UCSD-AML1 (cell line): ENCODE results near the gene ZFP91.
A peak's percentile ranks its signal among the peaks of the same experiment; 100 is the strongest.
"Not testable (repeated sequence)": the region's sequence is repeated elsewhere in the genome, so short reads cannot be mapped to it uniquely, and the experiment has no call there.

Experiments used
- DNase-seq: peaks from one replicate; lab custom pipeline; 2025; ENCODE audit not compliant: unreplicated experiment; lab: John Stamatoyannopoulos, UW

Gene ZFP91, protein sequence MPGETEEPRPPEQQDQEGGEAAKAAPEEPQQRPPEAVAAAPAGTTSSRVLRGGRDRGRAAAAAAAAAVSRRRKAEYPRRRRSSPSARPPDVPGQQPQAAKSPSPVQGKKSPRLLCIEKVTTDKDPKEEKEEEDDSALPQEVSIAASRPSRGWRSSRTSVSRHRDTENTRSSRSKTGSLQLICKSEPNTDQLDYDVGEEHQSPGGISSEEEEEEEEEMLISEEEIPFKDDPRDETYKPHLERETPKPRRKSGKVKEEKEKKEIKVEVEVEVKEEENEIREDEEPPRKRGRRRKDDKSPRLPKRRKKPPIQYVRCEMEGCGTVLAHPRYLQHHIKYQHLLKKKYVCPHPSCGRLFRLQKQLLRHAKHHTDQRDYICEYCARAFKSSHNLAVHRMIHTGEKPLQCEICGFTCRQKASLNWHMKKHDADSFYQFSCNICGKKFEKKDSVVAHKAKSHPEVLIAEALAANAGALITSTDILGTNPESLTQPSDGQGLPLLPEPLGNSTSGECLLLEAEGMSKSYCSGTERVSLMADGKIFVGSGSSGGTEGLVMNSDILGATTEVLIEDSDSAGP

DNA sequence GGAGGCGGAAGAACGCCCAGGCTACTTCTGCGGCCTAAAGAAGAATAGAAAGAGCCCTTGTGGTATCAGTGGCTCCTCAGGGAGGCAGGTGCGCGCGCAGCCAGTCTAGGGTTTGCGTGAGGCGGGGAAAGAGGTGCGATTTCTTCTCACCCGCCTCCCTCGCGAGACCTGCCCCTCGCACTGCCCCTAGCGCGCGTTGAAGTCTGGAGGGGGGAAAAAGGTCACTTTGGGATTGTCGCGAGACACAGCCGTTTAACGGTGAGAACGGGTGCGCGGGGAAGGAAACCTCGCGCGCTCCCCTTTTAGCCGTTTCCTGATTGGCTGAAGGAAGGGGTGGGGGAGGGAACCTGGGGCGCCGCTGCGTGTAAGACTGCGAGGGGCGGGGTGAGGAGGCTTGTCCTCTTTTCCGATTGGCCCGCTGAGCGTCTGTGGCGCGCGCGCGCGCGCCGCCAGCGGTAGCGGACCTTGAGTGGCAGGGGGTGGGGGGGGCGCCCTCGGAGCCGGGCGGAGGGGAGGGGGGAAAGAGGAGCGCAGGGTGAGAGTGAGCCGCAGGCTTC, at the start of gene ZFP91:
ZFP91 (plus strand) TSS at position 429 of the 557 bp plus-strand sequence. CDS start 219 bp downstream, outside the sequence.
- DNase-seq, result peak; percentile 97

DNA sequence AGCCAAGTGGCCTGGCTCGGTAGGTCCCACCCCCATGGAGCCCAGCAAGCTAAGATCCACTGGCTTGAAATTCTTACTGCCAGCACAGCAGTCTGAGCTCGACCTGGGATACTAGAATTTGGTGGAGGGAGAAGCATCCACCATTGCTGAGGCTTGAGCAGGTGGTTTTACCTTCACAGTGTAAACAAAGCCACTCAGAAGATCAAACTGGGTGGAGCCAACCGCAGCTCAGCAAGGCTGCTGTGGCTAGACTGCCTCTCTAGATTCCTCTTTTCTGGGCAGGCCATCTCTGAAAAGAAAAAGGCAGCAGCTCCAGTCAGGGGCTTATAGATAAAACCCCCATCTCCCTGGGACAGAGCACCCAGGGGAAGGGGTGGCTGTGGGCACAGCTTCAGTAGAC, 48.6 kb upstream of the ZFP91 start:
- DNase-seq, result no peak

DNA sequence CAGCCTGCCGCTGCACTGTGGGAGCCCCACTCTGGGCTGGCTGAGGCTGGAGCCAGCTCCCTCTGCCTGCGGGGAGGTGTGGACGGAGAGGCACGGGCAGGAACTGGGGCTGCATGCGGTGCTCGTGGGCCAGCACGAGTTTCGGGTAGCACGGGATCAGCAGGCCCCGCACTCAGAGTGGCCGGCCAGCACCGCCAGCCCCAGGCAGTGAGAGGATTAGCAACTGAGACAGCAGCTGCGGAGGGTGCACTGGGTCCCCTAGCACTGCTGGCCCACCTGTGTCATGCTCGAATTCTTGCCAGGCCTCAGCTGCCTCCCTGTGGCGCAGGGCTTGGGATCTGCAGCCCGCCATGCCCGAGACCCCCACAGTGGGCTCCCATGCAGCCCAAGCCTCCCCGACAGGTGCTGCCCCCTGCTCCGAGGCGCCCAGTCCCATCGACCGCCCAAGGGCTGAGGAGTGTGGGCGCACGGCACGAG, 47.0 kb upstream of the ZFP91 start:
- no peak for DNase-seq

DNA sequence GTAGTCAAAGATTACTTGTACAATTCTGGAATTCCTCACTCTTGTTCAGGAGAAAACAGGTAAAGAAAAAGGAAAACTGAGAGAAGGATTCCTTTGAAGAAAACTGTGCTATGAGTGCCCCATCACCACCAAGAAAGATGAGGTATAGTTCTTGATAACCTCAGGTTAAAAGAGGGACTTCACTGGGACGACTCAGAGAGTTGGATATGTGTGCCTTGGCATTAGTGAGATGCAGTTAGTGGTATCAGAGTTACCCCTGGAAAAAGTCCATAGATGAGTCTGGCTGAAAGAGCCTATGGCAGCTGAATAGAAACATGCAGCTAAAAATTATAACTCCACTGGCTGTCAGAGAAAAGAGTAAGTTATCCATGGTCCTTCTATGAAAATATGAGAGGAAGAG, 32.0 kb upstream of the ZFP91 start:
- DNase-seq, result no peak

DNA sequence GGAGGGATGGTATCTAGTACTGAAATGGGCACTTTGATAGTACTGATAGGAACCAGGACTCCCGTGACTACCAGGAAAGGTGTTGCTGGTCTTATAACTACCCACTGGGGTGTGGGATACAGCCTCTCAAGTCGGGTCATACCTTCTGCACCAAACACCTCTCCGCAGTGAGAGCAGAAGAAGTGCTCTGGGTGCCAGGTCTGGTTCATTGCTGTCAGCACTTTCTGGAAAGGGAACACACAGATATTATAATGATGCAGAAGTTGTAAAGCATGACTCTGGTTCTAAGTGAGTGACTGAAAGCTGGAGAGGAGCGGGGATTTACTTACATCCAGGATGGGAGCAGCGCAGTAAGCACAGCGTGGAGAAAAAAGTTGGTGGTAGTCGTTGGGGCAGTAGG, 29.2 kb upstream of the ZFP91 start:
- no peak for DNase-seq

DNA sequence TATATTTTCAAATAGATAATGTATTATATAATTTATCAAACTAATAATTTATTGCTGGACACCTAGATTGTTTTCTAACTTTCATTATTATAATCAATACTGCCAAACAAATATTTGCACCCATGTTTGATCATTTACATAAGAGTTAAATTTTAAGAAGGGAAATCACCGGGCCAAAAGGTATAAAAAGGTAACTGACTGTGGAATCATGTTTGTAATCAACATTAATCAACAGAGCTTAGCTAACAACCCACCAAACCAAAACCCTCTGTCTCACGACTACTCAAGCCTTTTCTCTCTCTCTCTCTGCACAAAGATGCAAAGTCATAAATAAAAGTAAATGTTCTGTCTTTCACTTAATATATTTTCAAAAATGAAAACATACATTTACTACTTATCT, 18.0 kb upstream of the ZFP91 start:
- no peak for DNase-seq

DNA sequence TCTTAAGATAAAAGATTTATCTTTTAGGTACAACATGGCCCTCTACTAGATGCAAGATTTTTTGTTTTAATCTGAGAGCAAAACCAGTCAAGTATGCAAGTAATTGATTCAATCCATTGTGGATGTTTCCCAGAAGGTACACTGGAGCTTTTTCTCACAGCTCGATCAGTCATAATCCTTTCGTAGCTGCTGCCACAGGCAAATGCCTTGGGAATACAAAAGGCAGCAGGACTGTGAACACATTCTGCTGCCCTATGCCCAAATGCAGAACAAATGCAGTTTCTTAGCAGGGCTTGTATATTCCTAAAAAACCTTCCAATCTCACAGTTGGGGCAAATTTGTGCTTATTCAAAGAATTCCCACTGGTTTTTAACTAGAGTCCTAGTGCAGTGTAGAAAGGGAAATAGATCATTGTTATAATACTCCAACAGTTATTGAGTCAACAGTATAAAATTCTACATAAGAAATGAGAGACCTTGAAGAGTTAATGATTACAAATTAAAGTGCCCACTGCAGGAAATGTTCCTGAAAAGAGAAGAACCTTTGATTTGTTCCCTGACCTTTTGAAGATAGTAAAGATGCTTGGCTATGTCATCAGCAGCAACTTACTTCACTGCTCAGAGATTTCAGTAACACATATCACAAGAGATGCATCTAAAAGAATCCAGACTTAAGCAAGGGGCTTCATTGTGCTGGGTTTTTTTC, 17.3 kb upstream of the ZFP91 start:
- DNase-seq, result no peak

DNA sequence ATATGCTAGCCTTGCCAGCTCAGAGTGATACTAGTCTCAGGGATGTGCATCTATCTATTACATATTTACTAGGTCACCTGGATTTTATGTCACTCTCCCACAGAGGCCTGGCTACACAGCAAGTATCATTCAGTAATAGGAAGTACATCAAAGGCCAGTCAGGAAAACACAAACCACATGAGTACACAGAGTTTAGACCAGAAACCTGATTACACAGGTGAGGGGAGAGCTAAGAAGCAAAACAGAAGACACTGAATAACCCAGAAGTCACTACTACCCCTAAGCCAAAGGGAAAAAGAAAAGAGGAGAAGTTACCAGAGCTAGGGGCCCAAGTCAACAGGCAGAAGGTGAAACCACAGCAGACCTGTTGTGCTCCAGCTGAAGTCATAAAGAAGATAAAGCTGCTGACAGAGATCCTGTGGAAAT, 16.5 kb upstream of the ZFP91 start:
- no peak for DNase-seq

DNA sequence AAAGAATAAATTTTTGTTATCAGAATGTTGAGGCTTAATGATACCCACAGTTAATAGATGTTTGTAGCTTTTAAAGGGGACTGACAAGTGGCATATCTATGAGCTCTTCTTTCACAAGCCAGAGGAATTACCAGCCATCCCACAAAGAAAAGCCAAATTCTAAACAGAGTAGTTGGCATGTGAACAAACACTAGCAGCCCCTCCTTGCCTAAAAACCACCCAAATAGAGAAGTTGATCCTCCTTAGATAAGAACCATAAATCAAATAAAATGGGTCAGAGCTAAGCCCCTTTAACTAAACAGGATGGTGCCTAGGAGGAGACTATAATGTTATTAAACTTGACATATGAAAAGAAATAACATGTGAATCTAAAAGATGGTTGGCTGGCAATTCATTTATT, 14.6 kb upstream of the ZFP91 start:
- no peak for DNase-seq

DNA sequence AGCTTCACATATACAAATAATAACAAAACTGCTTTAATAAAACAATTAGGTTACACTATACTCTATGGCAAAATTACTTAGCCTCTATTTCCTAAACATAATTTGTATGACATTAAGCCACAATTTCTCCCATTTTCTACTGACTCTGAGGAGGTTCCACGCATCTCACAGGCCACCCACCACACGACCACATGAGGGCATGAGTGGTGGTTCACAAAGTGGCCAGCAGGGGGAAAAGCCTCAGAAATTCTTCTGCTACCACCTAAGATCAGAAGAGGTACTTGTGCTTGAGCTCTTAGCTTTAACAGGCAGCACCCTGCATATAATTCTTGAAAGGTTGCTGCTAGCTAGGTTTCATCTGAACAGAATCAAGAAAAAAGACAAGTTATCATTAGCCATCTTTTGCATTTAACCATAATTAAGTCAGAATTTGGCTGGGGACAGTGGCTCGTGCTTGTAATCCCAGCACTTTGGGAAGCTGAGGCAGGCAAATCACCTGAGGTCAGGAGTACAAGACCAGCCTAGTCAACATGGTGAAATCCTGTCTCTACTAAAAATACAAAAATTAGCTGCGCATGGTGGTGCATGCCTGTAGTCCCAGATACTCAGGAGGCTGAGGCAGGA, 10.9 kb upstream of the ZFP91 start:
- DNase-seq, result peak; percentile 63

DNA sequence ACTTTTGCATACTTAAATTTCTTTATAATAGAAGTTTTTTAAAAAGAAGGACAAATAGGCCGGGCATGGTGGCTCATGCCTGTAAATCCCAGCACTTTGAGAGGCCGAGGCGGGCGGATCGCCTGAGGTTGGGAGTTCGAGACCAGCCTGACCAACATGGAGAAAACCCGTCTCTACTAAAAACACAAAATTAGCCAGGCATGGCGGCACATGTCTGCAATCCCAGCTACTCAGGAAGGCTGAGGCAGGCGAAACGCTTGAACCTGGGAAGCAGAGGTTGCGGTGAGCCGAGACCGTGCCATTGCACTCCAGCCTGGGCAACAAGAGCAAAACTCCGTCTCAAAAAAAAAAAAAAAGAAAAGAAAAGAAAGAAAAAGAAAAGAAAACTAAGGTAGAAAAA, 6.0 kb upstream of the ZFP91 start:
- not testable (repeated sequence) for DNase-seq

DNA sequence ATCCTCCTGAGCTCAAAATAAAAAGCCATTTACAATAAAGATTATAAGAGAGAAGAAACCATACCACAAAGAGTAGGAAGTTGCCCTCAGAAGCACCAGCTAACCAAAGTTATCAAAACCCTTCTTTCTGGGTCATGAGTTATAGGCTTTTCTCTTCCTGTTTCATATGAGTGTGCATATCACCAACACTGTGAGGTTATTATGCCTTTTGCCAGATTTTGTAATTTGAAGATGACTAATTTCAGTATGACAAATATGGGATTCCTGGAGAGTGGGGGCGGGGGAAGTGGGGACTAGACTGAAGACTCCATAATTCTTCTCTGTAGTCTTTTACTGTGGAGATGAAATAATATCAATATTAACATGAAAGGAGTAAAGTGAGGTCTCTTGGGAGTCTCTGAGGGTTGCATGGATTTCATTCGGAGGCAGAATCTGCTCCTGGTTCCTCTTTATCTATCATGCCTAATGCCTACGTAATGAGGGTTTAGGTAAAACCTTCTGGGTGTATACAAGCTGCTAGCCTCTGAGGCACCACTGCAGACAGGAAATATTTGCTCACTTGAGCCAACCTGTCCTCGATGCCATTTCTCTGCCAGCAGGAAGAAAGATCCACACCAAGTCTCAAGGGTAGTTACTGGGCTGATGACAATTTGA, 5.3 kb upstream of the ZFP91 start:
- no peak for DNase-seq

DNA sequence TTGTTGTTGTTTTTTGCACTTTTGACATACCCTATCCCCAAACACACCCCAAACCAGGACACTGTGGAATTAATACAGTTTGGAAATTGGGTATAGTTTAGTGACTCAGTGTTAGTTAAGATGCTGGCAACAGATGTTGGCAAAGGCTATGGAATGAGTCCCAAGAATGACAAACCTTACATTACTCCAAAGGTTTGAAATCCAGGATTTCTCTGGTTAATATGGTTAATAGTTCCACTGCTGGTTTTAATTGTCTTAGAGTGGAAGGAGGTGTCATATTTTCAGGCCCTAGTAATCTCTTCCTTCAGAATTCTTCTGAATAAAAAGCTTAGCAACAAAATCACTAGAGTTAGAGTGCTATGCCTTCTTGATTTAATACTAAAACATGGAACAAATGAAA, 4.0 kb upstream of the ZFP91 start:
- DNase-seq, result no peak

DNA sequence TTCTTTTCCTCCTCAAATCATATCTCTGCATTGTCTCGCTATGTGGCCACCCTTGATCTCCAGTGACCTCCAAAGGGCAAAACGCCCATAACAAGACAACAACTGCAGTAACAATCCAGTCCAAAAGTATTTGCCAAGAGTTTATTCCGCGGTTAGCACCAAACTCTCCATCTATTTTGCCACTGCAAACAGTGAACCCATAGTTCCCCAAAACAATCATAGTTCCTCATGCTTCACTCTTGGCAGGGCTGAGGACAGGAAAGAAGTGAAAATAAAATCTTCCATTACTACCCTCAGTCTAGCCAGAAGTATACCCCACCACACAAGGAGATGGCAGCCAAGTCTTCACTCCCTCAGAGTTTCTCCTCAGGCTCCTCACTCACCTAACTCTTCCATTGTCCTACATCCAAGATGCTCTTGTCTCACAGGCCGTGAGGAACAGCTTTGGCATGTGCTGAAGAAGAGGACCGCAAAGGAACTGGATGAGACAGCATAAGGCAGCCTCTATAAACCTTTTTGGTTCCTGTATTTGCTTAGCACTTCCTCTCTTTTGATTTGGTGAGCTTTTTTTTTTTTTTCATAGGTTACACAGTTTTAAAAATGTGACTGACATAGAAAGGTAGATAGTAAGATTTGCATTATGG, 3.4 kb upstream of the ZFP91 start, which contains the start of gene LPXN:
LPXN (minus strand) TSS at position 480 of the 644 bp plus-strand sequence; CDS start at position 396, 84 bp downstream.
- peak; percentile 32 for DNase-seq

DNA sequence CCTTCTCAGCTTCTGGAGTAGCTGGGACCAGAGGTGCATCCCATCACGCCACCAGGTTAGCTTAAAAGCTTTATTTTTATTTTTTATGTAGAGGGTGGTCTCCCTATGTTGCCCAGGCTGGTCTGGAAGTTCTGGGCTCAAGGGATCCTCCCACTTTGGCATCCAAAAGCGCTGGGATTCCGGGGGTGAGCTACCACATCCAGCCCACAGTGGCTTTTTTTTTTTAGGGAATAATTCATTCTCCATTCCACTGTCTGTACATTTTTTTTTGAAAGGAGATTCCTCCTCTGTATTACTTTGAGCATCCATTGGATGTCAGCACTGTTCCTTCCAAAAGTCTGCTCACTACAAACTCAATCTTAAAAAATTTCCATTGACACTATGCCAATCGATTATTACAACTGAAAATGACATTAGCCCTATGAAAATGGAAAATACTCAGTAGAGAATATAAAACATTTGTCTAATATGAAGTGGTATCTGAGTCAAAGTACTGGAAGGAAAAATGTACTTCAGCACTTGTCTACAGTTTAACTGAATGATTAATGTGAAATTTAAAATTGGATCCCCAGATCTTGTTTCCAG, 1.9 kb upstream of the ZFP91 start:
- DNase-seq, result no peak

DNA sequence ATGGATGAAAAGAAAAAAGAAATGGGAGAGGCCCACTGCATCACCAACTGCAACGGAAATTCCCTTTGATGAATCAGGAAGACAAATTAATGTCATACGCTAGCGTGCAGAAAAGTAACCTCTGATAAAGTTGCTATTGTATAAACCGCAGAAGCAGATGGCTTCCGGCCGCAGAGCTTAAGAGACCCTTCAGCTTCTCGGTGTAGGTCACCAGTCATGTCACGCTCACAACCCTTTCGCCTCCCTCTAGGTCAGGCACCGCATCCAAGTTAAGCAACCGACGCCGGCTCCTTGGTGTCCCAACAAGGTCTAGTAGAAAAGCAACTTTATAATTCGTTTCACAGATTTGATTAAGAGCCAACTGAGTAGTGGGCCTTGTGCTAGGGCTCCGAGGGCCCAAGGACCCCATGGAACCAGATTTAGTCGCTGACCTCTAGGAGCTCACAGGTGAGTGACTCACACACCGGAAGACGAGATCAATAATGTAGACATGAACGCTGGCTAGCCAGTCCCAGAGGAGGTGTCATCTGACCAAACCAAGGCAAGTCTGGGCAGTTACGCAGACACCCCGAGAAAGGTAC, 1.2 kb upstream of the ZFP91 start:
- DNase-seq, result peak; percentile 83

DNA sequence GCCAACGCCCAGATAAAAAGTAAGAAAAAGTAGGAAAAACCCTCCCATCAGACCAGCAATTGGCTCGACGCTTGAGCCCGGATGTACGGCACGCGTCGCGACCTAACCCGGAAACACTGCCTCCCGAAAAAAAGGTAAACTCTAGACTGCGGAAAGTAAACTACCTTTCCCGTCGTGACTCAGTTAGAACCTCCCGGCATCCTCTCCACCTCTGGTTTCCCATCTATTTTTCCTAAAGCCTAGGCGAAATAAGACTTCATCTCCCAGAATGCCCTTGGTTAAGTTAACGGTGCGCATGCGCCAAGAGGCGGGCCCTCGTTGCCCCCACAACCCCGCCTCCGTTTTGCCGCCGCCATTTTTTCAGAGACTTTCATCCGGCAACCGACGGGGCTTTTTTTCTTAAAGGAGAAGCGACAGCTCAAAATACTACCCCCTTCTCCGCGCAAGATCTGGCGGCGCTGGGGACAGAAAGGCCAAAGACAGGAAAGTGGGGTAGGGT, 678 bp upstream of the ZFP91 start:
- DNase-seq, result peak; percentile 93

DNA sequence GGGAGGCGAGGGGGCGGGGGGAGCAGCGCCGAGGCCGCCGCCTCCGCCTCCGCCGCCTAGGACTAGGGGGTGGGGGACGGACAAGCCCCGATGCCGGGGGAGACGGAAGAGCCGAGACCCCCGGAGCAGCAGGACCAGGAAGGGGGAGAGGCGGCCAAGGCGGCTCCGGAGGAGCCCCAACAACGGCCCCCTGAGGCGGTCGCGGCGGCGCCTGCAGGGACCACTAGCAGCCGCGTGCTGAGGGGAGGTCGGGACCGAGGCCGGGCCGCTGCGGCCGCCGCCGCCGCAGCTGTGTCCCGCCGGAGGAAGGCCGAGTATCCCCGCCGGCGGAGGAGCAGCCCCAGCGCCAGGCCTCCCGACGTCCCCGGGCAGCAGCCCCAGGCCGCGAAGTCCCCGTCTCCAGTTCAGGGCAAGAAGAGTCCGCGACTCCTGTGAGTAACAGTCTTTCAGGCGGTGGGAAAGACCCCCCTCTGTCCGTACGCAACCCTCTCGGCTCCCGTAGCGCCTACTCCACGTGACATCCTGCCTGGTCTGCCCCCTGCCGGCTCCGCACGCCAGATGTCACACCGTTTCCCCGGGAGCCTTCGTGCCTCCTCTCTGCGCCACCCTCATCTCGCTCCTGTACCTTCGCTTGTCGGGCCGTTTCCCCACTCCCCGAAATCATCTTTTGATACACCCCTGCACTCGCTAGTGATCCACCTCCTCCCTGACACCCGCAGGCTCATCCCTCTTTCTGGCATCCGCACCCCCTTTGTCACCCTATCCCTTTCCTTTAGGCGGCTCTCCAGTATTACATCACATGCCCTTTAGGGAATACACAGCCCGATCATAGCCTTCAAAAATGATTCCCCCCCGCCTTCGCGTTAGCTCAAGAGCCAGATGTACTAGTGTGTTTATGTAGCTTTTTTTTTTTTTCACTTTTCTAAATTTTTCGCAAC, 598 bp downstream of the ZFP91 start:
- peak; percentile 90 for DNase-seq
